Measurements from ENCODE around the gene NKX1-2.
A peak's percentile ranks its signal among the peaks of the same experiment; 100 is the strongest.

NKX1-2 gene

DNA sequence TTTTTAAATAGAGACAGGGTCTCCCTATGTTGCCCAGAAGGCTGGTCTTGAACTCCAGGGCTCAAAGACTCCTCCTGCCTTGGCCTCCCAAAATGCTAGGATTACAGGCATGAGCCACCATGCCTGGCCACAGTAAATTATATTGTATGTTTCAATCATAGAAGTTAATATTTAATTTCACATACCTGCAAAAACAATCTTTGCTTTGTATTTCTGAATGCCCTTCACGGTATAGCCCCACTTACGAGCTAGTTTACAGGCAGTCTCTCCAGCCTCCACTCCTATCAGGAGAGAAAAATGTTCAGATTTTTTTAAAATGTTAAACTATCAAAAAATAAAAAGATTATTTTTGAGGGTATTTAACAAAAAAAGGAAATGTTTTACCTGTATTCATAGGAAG lies 41.5 kb downstream of the NKX1-2 start:
- TF ChIP-seq, protein P1, sequence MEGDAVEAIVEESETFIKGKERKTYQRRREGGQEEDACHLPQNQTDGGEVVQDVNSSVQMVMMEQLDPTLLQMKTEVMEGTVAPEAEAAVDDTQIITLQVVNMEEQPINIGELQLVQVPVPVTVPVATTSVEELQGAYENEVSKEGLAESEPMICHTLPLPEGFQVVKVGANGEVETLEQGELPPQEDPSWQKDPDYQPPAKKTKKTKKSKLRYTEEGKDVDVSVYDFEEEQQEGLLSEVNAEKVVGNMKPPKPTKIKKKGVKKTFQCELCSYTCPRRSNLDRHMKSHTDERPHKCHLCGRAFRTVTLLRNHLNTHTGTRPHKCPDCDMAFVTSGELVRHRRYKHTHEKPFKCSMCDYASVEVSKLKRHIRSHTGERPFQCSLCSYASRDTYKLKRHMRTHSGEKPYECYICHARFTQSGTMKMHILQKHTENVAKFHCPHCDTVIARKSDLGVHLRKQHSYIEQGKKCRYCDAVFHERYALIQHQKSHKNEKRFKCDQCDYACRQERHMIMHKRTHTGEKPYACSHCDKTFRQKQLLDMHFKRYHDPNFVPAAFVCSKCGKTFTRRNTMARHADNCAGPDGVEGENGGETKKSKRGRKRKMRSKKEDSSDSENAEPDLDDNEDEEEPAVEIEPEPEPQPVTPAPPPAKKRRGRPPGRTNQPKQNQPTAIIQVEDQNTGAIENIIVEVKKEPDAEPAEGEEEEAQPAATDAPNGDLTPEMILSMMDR (conservative IDR thresholded peaks at IDR 0.05): no peak
- TF ChIP-seq ZFX (IDR thresholded peaks at IDR 0.05): no peak

DNA sequence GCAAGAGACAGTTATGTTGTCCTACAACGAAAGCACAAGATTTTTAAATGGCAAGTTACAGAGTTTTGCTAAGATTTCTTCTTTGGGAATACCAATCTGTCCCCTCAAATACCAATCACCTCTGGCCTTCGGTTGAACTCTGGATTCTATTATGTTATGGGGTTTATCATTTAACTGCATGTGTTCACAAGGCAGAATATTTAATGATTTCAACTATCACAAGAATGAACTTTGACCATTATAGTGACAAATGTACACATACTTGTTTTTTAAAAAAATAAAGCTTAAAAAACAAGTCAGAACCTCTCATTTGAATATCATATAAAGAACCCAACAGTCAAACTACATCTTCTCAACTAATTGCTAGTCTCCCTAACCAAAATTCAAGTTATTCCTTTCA lies 42.4 kb downstream of the NKX1-2 start:
- no peak overlapping the region for H3K27ac ChIP-seq
- TF ChIP-seq ZFX (IDR thresholded peaks at IDR 0.05): no peak
- TF ChIP-seq, protein P1 (conservative IDR thresholded peaks at IDR 0.05): no peak

More for the DNA sequence above, 41.5 kb downstream of the NKX1-2 start:
- H3K27ac ChIP-seq: no peak overlapping the region

DNA sequence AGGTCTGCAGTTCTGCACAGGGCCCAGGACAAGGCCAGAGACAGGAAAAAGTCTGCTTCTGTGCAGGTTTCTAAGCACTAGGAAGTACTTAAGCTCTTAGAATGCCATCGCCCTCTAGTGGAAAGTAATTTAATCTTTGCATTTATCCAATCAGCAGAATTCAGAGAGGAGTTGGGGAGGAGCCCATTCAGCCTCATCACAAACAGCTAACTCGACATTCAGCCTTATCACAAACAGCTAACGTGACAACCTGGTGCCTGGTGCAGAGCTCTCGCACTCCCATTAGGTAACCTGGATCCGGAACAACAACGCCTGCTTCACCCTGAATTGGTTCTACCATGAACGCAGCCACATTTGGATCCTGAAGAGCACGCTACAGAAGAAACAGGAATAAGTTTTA lies 46.3 kb downstream of the NKX1-2 start:
- TF ChIP-seq ZFX (IDR thresholded peaks at IDR 0.05): no peak
- TF ChIP-seq, protein P1 (conservative IDR thresholded peaks at IDR 0.05): peak; percentile 88
- H3K27ac ChIP-seq: no peak overlapping the region

DNA sequence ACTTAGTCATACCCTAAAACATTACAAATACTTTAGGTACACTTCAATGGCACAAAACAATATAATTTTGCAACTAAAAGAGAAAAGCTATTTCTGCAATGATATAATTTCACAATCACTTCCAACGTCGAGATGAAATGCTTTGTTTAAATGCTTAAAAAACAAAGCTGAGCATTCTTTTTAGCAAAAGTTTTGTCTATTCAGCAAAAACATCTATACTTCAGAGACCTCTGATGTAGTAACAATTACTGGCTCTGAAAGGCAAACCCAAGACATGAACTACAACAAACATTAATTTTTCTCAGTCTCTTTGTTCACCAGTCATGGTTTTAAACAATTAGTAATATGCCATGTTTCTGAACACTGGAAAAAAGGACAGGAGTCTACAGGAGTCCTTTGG lies 47.6 kb downstream of the NKX1-2 start:
- no peak for TF ChIP-seq ZFX (IDR thresholded peaks at IDR 0.05)
- TF ChIP-seq, protein P1 (conservative IDR thresholded peaks at IDR 0.05): no peak
- H3K27ac ChIP-seq: no peak overlapping the region

DNA sequence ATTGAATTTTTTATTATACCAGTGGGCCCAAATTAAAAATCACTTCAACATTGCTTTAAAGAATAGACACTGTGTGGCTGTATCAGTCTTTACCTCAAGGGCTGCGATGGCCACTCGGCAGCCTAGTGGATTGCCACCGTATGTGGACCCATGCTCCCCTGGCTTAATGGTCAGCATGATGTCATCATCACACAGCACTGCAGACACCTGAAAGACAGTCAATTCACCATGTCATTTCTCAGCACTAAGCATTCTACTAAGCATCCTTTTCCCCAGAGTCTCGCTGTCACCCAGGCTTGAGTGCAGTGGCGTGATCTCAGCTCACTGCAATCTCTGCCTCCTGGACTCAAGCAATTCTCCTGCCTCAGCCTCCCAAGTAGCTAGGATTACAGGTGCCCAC lies 48.2 kb downstream of the NKX1-2 start:
- no peak overlapping the region for H3K27ac ChIP-seq
- no peak for TF ChIP-seq ZFX (IDR thresholded peaks at IDR 0.05)
- TF ChIP-seq, protein P1 (conservative IDR thresholded peaks at IDR 0.05): no peak

Data from C4-2B (cell line).